GM18909 (cell line): ENCODE data around the gene TOPAZ1.
"Not testable (repeated sequence)": the region's sequence is repeated elsewhere in the genome, so short reads cannot be mapped to it uniquely, and the experiment has no call there.

Source experiments
- ATAC-seq: cut with Tn5 transposase; IDR thresholded peaks from one replicate; pipeline ENCODE4 v1.9.1; 2021; ENCODE audit warnings: mild to moderate bottlenecking; ENCODE audit not compliant: unreplicated experiment, poor library complexity

TOPAZ1 gene

DNA sequence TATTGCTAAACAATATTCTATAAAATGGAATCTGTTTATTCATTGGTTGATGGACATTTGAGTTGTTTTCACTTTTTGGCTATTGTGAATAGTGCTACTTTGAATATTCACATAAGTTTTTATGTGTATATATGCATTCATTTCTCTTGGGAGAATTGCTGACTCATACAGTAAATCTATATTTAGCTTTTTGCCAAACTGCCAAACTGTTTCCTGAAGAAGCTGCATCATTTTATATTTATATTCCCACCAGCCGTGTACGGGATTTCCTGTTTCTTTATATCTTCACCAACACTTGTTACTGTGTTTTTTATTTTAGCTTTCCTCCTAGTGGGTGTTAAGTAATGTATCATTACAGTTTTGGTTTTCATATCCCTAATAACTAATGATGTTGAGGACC lies 84.3 kb downstream of the TOPAZ1 start:
- ATAC-seq, result no peak

DNA sequence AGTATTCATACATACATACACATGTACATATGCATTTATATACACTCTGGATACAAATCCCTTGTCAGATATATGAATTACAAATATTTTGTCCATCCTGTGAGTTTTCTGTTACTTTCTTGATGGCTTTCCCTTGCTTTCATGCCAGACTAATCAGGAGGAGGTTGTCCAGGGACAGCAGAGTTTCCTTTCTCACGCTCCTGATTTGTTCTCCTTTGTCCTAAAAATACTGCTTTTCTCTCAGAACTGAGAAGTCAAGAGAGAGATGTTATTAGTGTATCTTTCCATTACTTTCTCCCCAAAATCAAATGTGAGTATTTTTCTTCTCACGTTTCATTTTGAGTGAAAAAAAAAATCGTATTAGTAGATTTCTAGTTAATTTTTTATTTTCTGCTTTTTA lies 84.8 kb downstream of the TOPAZ1 start:
- ATAC-seq, result no peak

DNA sequence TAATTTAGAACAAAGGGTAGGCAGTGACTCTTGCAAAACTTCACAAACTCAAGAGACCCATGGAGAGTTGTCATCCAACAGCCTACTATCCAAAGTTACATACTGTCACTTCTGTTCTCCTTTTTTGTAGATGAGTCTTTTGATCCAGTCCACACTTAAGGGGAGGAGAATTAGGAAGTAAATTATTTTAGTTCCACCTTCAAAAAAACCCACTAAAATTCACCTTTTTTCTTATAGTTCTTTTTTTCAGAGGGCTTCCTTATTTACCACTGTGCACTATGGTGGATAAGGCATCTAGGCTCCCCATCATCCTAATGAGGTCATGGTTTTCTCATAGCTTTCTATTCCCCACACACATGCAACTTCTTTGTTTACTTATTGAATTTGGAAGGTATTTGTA lies 88.3 kb downstream of the TOPAZ1 start:
- ATAC-seq, result no peak

DNA sequence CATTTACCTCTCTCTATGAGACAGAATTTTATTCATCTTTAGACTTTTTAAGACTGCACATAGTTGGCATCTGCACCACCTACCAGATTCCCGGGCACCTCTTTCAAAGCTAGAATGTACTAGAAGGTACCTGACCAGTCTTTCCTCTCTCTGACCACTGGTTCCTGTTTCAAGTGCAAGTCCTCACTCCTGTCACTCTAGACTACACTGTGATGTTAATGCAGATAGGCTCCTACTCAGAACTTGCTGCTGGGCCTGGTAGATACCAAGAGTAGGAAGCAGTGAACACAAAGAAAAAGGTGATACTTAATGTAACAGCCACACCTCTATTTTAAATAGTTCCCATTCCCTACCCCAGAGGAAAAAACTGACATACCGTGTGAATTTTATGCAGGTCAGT lies 88.8 kb downstream of the TOPAZ1 start:
- ATAC-seq, result no peak

DNA sequence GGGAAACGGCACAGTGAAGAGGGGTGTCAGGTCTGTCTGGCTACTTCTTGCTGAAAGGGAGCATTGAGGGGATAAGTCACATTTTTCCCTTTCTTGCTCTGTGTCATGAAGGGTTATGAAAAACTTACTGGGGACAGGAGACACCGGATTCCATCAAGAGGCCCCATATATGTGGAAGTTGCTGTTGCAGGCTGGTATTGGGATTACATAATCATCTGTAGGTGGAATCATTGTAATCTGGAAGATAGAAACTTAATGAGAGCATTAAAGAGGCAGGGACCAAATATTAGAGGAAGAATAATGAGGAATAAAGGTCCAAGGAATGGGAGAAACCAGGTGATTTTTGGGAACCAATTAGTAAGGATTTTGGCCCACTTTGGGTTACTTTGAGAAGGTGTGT lies 92.6 kb downstream of the TOPAZ1 start:
- ATAC-seq, result no peak

DNA sequence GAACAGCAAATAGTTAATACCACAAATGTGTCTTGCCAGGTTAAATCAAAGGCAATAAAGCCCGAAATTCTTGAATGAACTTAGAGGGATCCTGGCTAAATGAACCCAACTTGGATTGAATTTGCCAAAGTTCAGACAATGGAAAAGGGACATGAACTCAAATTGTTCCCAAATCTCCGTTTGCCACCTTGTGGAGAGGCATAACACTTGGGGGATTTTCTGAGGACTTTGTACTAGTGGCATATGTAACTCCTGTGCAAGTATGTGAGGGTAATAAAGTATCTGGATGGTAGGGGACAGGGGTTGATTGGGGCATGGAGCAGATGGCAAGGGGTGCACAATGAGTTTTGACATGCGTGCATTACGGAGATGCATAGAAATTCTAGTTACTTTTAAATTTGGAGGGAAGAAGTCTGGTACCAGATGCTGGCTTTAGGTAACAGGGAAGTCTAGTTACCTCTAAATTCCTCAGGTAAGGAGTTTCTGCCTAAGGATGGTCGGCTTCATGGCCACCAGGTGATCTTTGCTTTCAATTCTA lies 95.6 kb downstream of the TOPAZ1 start:
- ATAC-seq, result no peak

DNA sequence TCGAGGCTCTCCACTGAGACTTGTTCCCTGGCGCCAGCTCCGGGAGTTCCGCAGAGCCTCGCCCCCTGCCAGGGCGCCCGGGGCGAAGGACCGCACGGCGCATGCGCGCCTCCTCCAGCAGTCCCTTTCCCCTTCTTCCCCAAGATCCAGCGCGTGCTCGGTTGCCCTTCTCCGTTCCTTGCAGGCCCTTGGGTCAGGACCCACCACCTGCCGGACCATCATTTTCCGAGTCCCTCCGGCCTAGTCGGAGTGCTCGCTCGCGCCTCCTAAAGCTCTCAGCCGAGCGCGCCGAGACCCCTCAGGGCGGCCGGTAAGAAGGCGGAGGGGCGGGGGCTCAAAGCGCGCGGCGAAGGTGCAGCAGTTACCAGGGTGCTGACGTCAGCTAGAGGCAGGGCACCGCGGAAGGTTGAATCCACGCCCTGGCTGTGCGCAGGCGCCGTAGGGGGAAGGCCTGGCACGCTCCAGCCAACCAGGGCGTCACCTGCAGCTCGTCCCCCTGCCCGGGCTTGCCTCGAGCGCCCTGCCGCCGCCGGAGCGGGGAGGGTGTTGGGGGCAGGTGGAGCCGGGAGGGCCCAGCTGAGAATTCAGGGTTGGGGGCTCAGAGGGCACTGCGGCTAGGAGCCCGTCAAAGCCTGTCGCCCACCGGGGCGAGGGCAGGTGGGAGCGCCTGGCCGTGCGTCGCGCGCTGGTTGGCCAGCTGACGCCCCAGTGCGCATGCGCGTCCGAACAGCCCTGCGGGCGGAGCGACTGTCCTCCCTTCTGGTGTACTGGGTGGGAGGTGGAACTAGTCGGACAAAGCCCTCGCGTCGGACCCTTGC lies 96.5 kb downstream of the TOPAZ1 start, which contains the start of gene TCAIM:
TCAIM (plus strand) TSS at position 757 of the 818 bp plus-strand sequence. CDS start 16,017 bp downstream, outside the sequence.
- peak; percentile 96 for ATAC-seq

DNA sequence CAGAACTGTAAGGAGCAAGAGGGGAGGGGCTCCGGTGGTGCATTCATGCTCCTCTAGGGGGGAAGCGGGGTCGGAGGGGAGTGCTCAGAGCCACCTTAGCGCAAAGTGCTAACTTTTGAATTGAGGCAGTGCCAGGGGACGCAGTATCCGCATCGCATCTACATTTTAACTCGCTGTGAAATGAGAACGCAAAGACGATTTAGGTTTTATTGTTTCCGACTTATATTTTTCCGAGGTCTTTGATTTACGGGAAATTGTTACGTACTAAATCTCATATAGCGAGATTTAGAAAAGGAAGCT lies 97.1 kb downstream of the TOPAZ1 start:
- no peak for ATAC-seq

DNA sequence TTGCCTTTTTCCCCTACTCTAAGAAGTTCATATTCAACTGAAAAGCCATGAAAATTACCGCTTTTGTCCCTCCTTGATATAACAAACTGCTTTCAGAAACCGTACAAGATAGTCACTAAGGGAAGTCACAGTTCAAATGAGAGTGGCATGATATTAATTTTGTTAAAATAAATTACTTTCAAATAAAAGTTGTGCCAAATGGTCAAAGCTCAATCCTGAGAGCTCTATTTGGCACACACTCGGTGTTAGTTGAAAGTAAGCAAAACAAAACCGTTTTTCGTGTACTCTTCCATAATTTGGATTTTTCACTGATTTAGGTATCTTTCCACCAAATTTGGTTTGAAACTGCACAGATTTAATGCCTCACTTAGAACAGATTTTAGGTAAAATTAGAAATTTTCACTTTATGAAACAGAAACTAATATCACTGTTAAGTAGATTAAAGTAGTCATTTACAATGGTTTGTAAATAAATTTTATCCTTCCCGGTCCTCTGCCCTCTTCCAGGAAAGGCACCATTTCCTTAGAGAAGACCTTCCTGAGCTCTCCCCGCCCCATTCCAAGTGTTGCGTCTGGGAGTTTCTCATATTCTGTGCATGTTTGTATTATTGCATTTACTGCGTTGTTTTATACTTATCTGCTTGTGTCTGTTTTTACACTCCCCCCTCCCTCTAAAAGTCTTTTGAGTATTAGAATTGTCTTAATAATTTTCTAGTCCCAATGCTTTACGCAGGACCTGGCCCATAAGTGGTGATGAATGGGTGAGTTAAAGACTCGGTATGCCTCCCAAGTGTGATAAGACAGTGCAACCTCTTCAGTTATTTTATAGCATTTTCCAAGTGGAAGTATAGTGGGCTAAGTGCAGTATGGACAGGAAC lies 97.7 kb downstream of the TOPAZ1 start:
- ATAC-seq, result no peak

DNA sequence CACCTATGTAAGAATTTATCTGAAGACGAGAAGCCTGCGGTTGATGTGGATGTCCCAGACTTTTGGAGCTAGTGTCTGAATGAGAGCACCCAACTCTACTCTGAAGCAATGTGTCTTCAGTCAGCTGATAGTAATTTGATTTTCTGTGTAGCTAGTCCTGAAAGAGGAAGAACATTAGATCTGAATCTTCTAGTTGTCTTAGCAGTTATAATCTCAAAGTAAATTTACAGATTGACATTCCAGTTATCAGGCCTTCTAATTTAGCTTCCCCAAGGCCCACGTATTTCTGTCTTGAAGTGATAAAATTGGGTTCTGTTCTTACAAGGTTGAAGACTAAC lies 98.3 kb downstream of the TOPAZ1 start:
- ATAC-seq, result no peak

DNA sequence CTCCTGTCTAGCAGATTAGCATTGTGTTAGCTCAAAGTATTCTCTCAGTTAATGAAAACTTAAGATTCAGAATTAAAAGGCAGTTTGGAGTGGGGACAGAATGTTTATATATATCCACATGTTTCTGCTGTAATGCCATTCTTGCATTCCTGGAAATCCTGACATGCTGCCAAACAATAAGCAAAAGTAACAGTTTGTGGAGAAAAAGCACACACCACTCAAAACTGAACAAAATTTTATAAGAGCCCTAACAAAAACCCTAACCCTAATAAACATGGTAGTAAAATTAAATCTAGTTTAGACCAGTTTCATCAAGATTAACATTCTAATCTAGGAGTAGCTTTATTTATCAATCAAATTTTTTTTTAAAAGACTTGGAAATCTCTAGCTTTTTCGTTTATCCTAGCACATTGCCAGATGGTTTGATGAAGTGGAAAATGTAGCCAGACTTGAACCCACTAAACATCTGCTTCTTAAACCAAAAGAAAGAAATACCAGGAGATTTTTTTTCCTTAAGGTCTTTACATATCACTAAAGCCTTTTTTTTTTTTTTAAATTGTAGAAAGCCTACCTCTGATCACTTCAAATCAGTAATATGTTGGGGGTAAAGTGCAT lies 100.6 kb downstream of the TOPAZ1 start:
- no peak for ATAC-seq

DNA sequence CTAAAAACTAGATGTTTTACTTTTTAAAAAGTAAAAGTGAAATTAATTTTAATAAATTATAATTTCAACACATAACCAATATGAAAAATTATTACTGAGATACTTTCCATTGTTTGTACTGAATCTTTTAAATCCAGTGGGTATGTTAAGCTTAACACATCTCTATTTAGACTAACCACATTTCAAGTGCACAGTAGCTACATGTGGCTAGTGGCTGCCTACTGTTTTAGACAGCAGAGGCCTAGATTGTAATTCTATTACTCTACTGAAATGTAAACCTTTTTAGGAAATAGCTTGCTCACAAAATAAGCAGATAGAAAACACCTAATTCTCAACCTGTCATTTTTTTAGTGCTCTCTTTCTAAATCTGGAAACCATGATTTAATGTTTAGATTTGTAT lies 101.7 kb downstream of the TOPAZ1 start:
- ATAC-seq, result no peak

DNA sequence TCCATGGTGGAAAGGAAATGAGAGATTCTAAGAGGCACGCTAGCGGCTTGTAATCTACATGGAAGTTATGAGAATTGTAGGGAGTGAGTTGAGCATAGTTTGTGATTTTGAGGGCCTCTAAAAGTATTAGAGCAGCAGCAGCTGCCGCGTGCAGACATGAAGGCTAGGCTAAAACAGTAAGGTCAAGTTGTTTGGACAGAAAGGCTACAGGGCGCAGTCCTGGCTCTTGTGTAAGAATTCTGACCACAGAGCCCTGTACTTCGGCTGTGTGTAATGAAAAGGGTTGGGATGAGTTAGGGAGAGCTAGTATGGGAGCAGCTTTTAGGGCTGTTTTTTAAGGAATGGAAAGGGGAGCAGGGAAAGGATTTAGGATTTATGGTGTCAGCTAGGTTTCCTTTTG lies 104.9 kb downstream of the TOPAZ1 start:
- ATAC-seq, result not testable (repeated sequence)

DNA sequence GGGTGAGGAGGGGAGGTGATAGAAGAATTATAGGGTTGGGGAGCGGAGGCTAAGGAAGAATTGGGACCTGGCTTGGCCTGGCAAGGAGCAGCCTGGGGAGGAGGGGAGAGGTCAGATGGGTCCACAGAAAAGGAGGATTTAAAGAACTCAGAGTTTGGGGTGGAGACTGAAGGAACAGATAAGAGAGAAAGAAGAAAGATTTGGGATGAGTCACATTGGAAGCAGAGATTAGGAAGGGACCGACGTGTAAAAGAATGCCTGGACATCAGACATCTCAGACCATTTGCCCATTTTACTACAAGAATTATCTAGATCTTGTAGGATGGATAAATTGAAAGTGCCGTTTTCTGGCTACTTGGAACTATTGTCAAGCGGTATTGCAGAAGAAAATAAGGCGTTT lies 107.3 kb downstream of the TOPAZ1 start:
- no peak for ATAC-seq

DNA sequence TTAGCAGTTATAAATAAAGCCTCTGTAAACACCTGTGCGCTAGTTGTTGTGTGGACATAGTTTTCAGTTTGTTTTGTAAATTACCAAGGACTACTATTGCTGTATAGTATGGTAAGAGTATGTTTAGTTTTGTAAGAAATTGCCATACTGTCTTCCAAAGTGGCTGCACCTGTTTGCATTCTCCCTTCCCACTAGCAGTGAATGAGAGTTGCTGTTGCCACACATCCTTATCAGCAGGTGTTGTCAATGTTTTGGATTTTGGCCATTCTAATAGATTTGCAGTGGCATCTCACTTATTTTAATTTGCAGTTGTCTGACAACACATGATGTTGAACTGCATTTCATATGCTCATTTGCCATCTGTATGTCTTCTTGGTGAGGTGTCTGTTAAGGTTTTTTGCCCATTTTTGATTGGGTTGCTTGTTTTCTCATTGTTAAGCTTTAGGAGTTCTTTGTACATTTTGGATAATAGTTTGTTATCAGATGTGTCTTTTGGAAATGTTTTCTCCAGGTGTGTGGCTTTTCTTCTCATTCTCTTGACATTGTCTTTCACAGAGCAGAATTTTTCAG lies 111.8 kb downstream of the TOPAZ1 start:
- no peak for ATAC-seq

DNA sequence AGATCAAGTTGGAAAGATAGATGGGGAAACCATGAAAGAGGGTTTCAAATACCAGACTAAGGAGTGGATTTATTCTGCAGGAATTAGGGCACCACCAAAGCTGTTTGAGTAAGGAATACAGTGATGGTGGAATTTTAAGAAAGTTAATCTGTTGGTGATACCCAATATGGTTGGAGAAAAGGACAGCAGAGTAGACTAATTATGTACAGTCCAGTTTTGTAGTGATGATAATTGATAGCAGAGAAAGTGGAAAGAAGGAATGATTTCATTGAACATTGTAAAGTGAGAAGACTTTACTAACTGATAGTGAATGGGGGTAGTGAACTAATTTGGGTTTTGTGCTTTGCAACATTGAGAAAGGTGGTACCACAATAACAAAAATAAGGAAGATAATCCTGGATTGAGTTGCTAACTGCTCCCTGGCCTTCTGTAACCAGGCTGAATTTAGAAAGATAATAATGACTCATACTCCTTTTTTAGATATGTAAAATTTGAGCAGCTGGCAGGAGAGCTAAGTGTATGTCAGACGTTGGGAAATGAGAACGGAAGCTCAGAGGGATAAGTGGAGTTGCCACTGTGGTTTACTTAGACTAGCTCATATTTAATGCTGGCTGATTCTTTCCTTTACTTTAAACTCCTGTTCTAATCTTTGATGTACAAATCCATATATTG lies 113.8 kb downstream of the TOPAZ1 start:
- ATAC-seq, result no peak

DNA sequence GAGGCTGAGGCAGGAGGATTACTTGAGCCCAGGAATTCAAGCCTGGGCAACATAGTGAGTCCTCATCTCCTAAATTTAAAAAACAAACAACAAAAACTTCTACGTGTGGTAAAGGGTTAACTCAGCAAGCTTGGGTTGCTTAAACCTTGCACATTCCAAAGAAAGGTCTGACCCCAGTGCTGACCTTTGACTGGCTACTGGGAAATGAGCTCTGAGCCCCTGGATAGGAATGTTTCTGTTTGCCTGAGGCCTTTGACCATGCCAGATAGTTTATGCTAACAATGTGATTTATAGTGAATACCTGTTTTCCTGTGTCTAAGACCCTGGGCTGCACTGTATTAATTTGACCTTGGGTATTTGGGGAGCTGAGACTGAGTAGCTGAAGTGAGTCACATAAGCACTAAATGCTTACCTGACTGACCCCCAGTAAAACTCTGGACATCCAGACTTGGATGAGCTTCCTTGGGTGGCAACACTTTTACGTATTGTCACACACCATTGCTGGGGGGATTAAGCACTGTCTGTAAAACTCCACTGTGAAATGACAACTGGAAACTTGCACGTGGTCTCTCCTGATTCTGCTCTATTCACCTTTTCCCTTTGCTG lies 117.6 kb downstream of the TOPAZ1 start:
- ATAC-seq, result no peak

DNA sequence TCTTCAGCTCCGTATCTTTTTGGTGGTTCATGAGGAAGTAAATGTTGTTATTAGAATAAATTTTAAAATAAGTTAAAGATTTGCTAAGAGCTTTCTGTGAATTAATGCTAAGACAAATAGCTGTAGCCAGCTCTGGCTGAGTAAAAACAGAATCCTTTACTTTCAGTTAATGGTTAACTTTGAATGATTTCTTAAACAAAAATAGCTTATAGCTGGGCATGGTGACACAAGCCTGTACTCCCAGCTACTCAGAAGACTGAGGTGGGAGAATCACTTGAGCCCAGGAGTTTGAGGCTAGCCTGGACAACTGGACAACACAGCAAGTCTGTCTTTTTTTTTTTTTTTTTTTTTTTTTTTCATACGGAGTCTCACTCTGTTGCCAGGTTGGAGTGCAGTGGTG lies 121.9 kb downstream of the TOPAZ1 start:
- ATAC-seq, result peak; percentile 65

DNA sequence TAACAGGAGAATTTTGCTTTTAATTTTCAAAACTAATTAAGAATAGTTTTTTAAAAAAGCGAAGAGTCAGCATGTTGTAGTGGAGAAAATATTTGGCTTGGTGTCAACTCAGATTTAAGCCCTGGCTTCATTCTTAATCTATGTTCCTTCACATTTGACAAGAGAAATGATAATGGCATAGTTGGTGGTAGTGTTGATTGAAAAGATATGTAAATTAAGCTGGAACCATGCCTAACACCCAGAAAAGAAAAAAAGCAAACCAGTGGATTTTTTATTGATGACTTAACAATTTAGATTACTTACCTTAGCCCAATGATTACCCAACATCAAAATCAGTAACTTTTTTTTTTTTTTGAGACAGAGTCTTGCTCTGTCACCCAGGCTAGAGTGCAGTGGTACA lies 124.3 kb downstream of the TOPAZ1 start:
- ATAC-seq, result no peak

DNA sequence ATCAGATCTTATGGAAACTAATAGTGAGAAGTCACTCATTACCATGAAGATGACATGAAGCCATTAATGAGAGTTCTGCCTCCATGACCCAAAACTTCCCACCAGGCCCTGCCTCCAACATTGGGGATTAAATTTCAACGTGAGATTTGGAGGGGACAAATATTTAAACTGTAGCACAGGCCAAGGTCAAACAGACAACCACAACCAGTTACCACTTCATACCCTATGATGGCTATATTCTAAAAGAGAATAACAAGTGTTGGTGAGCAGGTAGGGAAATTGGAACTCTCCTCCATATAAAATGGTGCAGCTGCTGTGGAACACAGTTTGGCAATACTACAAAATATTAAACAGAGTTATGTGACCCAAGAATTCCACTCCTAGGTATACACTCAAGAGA lies 133.8 kb downstream of the TOPAZ1 start:
- ATAC-seq, result no peak
